OCI-LY1 (cell line): Measurements from ENCODE around the gene MBD5.

Source experiments
- H2AFZ ChIP-seq: fragments of 200-600 bp; sonication (generic), shearing (Covaris generic); 2 replicates; pipeline ENCODE4 v1.6.0; 2014; ENCODE audit warnings: antibody characterized with exemption, mild to moderate bottlenecking, low read length
- H3F3A ChIP-seq: fragments of 200-600 bp; sonication (generic), shearing (Covaris generic); 2 replicates; pipeline ENCODE4 v1.6.0; 2014; ENCODE audit warnings: mild to moderate bottlenecking, antibody characterized with exemption, low read length, moderate library complexity; ENCODE audit not compliant: insufficient read depth
- H3K27ac ChIP-seq: fragments of 200-600 bp; sonication (generic); 2 replicates; pipeline ENCODE4 v1.5.1; 2014; ENCODE audit warnings: low read length, mixed run types, mild to moderate bottlenecking, low read depth; ENCODE audit not compliant: poor library complexity, severe bottlenecking
- H3K27me3 ChIP-seq: fragments of 200-600 bp; sonication (generic); 2 replicates; pipeline ENCODE4 v1.6.0; 2014; ENCODE audit warnings: antibody characterized with exemption, mild to moderate bottlenecking, low read length, moderate library complexity; ENCODE audit not compliant: insufficient read depth
- H3K36me3 ChIP-seq: fragments of 200-600 bp; sonication (generic); 2 replicates; pipeline ENCODE4 v1.6.1; 2014; ENCODE audit warnings: mild to moderate bottlenecking, antibody characterized with exemption, low read length, moderate library complexity, mixed read lengths; ENCODE audit not compliant: insufficient read depth
- H3K4me1 ChIP-seq: fragments of 200-600 bp; sonication (generic); 2 replicates; pipeline ENCODE4 v1.5.1; 2014; ENCODE audit warnings: mild to moderate bottlenecking, low read length, moderate library complexity; ENCODE audit not compliant: insufficient read depth, severe bottlenecking
- H3K4me2 ChIP-seq: fragments of 200-600 bp; sonication (generic), shearing (Covaris generic); 2 replicates; pipeline ENCODE4 v1.6.1; 2014; ENCODE audit warnings: low read length
- H3K4me3 ChIP-seq: fragments of 200-600 bp; sonication (generic); 2 replicates; pipeline ENCODE4 v1.5.1; 2014; ENCODE audit warnings: low read length, low read depth, mild to moderate bottlenecking, mixed read lengths; ENCODE audit not compliant: poor library complexity, severe bottlenecking
- H3K79me2 ChIP-seq: fragments of 200-600 bp; shearing (Covaris generic); 2 replicates; pipeline ENCODE4 v1.6.1; 2016; ENCODE audit warnings: mixed run types, low read length, mixed read lengths; ENCODE audit not compliant: insufficient read depth
- H3K9ac ChIP-seq: fragments of 200-600 bp; sonication (generic), shearing (Covaris generic); 2 replicates; pipeline ENCODE4 v1.6.1; 2014; ENCODE audit warnings: mild to moderate bottlenecking, low read length, mixed read lengths
- H3K9me2 ChIP-seq: fragments of 200-600 bp; sonication (generic), shearing (Covaris generic); 2 replicates; pipeline ENCODE4 v1.6.1; 2014; ENCODE audit warnings: low read depth, mild to moderate bottlenecking, low read length, mixed read lengths
- H3K9me3 ChIP-seq: fragments of 200-600 bp; shearing (Covaris generic); 2 replicates; pipeline ENCODE4 v1.6.1; 2014; ENCODE audit warnings: low read length, mixed read lengths
- H4K20me1 ChIP-seq: fragments of 200-600 bp; sonication (generic), shearing (Covaris generic); 2 replicates; pipeline ENCODE4 v1.6.0; 2016; ENCODE audit warnings: mild to moderate bottlenecking, low read length; ENCODE audit not compliant: insufficient read depth
- EZH2 ChIP-seq: fragments of 200-600 bp; sonication (generic), shearing (Covaris generic); IDR thresholded peaks from 2 replicates; pipeline ENCODE4 v1.8.0; 2017; ENCODE audit warnings: borderline replicate concordance, mixed run types, mild to moderate bottlenecking, antibody characterized with exemption, low read length, moderate library complexity, mixed read lengths
- TF ChIP-seq, protein P1 (sequence below): fragments of 200-600 bp; sonication (generic), shearing (Covaris generic); IDR thresholded peaks from 2 replicates; pipeline ENCODE4 v1.5.1; 2017; ENCODE audit warnings: mild to moderate bottlenecking, antibody characterized with exemption, low read length, moderate library complexity, mixed read lengths

The MBD5 gene

DNA sequence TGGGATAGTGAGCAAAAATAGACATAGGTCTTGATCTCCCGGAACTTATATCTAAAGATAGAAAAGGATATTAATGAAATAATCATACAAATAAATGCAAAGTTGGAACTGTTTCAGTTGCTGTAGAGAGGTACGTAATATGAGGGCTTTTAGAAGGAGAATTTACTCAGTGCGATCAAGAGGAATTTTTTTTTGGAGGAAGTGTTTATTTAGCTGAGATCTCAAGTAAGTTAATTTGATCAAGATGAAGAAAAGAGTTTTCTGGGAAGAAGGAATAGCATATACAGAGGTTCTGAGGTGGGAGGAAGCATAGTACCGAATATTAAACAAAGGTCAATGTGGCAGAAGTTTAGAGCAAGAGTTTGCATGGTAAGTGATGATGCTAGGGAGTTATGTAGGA, 11.3 kb downstream of the MBD5 start:
- Histone ChIP-seq H3K4me1 (no peaks in the 10 kb centered on the region), H3K4me2 (no peak overlapping the region), H3K4me3 (no peak overlapping the region), H2AFZ (no peak overlapping the region), H3F3A (no peaks in the 10 kb centered on the region), H3K9me2 (no peaks in the 10 kb centered on the region), H3K36me3 (no peaks in the 10 kb centered on the region), H3K9ac (no peak overlapping the region), H3K9me3 (no peaks in the 10 kb centered on the region), H3K27me3 (no peaks in the 10 kb centered on the region), H3K27ac (no peak overlapping the region), H3K79me2 (peaks cover 10% of the 10 kb centered on the region), H4K20me1 (no peaks in the 10 kb centered on the region)
- no peak for TF ChIP-seq EZH2
- TF ChIP-seq, protein P1, sequence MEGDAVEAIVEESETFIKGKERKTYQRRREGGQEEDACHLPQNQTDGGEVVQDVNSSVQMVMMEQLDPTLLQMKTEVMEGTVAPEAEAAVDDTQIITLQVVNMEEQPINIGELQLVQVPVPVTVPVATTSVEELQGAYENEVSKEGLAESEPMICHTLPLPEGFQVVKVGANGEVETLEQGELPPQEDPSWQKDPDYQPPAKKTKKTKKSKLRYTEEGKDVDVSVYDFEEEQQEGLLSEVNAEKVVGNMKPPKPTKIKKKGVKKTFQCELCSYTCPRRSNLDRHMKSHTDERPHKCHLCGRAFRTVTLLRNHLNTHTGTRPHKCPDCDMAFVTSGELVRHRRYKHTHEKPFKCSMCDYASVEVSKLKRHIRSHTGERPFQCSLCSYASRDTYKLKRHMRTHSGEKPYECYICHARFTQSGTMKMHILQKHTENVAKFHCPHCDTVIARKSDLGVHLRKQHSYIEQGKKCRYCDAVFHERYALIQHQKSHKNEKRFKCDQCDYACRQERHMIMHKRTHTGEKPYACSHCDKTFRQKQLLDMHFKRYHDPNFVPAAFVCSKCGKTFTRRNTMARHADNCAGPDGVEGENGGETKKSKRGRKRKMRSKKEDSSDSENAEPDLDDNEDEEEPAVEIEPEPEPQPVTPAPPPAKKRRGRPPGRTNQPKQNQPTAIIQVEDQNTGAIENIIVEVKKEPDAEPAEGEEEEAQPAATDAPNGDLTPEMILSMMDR = no peak

DNA sequence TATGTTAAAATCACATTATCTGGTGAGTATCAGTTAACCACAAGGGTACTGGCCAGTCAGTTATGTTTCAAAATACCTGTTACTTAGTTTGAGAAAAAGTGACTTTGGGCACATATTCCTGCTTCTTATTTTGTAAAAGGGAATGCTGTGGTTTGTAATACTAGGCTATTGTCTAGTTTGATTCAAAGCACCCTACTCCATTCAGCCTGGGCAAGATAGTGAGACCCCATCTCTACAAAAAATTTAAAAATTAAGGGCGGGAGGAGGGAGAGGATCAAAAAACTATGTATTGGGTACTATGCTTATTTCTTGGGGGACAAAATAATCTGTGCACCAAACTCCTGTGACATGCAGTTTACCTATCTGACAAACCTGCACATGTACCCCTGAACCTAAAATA, 18.9 kb downstream of the MBD5 start:
- Histone ChIP-seq H3K4me2 (no peak overlapping the region), H2AFZ (no peak overlapping the region), H3K9me2 (no peaks in the 10 kb centered on the region), H3K27ac (no peak overlapping the region), H4K20me1 (no peaks in the 10 kb centered on the region), H3F3A (no peaks in the 10 kb centered on the region), H3K27me3 (no peaks in the 10 kb centered on the region), H3K4me1 (no peaks in the 10 kb centered on the region), H3K4me3 (no peak overlapping the region), H3K36me3 (no peaks in the 10 kb centered on the region), H3K79me2 (peaks cover 8% of the 10 kb centered on the region), H3K9ac (no peak overlapping the region), H3K9me3 (no peaks in the 10 kb centered on the region)
- TF ChIP-seq, protein P1 = no peak
- TF ChIP-seq EZH2 = no peak

DNA sequence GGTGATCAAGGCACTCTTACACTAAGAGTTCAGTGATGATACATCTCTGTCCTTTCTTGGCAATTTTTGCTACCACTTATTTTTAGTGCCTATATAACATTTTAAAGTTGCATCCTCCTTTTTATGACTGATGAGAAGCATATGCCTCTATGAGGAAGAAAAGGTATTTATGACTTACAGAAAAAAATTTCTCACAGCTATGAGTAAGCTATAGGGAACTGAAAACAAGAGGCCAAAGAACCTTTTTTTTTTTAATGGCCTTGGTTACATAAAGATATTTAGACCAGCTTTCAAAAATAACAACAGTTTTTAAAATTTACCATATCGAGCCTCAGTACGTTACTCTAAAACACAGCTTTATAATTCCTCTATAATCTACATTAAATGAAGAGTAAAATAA, 21.3 kb downstream of the MBD5 start:
- Histone ChIP-seq H3F3A (no peaks in the 10 kb centered on the region), H3K36me3 (no peaks in the 10 kb centered on the region), H3K9me2 (no peaks in the 10 kb centered on the region), H3K27me3 (no peaks in the 10 kb centered on the region), H3K4me1 (no peaks in the 10 kb centered on the region), H3K9me3 (no peaks in the 10 kb centered on the region), H2AFZ (no peak overlapping the region), H3K4me2 (no peak overlapping the region), H3K4me3 (no peak overlapping the region), H3K27ac (no peak overlapping the region), H4K20me1 (no peaks in the 10 kb centered on the region), H3K79me2 (peaks cover 6% of the 10 kb centered on the region), H3K9ac (no peak overlapping the region)
- TF ChIP-seq EZH2 = no peak
- TF ChIP-seq, protein P1 = no peak
